HG02588 (cell line): ENCODE measurements around the gene HPRT1.

Source experiments
- ATAC-seq: cut with Tn5 transposase; IDR thresholded peaks from one replicate; pipeline ENCODE4 v1.9.1; 2021; ENCODE audit warnings: mild to moderate bottlenecking, moderate library complexity; ENCODE audit not compliant: unreplicated experiment

Gene HPRT1

GRCh38 chrX:134472041-134472440 is 12.1 kb downstream of the HPRT1 start:
- no peak for ATAC-seq

DNA sequence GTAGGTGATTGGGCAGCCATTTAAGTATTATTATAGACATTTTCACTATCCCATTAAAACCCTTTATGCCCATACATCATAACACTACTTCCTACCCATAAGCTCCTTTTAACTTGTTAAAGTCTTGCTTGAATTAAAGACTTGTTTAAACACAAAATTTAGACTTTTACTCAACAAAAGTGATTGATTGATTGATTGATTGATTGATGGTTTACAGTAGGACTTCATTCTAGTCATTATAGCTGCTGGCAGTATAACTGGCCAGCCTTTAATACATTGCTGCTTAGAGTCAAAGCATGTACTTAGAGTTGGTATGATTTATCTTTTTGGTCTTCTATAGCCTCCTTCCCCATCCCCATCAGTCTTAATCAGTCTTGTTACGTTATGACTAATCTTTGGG is 16.3 kb downstream of the HPRT1 start:
- ATAC-seq: no peak

DNA sequence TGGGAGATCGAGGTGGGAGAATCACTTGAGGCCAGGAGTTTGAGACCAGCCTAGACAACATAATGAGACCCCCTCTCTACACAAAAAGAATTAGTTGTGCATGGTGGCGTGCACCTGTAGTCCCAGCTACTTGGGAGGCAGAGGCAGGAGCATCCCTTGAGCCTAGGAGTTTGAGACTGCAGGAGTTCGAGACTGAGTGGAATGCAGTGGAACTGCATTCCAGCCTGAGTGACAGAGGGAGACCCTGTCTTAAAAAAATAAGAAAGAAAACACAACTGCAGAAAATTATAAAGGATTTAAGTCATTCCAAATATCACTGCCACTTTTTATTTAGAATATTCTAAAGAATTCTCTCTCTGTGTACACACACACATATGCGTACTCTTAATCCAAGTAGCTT is 18.4 kb downstream of the HPRT1 start:
- no peak for ATAC-seq

DNA sequence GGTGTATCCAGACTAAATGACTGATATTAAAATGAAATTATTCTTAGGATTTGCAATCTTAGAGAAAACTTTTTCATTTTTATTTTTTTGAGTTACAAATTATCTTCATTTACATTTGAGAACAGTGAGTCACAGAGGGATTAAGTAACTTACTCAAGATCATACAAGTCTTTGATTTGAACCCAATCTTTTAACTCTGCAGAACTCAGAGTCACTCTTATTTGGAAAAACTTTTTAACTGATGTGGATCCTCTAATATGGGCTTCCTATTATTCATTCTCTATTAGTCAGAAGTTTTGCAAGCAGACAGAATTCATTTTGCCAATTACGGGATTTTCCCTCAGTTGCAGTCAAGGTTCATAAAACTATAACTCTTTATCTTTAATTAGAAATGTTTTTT is 20.1 kb downstream of the HPRT1 start:
- no peak for ATAC-seq

- ATAC-seq: no peak
Observed at GRCh38 chrX:134481339-134481738, 21.4 kb downstream of the HPRT1 start.

GRCh38 chrX:134482371-134482770 is 22.4 kb downstream of the HPRT1 start:
- no peak for ATAC-seq

GRCh38 chrX:134484039-134484438 is 24.1 kb downstream of the HPRT1 start:
- ATAC-seq: no peak

DNA sequence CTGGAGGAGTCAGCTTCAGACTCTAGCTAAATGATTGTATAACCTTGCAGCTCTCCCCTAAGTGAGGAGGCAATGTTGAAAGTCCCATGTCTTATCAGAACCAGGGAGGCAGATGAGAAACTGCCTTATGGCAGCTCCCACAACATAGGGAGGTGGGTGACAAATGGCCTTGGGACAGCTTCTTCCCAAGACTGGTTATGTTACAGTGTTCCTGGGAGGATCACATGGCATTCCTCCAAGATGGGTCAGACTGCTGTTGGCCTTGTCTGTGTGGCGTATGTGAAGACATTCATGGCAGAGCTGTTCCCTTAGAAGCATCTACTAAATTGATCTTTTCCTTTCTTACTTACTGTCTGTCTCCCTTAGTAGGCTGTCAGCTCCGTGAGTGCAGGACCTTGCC is 42.0 kb downstream of the HPRT1 start:
- no peak for ATAC-seq

DNA sequence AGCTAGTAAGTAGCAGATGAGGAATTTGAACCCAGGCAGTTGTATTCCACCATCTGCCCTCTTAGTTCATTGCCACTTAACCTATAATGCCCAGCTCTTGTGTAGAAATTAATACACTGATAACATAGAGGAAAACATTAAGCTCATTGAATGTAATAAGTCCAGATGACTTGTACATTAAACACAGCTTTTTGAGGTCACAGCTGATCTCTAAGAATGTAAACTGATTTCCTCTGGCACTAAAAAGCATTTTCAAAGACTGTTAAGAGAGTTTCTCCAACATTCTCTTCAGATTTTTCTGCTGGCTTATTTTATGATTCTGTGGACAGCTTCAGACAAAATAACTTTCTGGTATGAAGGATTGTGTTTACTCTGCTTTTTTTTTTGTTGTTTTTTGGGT is 42.7 kb downstream of the HPRT1 start:
- no peak for ATAC-seq

DNA sequence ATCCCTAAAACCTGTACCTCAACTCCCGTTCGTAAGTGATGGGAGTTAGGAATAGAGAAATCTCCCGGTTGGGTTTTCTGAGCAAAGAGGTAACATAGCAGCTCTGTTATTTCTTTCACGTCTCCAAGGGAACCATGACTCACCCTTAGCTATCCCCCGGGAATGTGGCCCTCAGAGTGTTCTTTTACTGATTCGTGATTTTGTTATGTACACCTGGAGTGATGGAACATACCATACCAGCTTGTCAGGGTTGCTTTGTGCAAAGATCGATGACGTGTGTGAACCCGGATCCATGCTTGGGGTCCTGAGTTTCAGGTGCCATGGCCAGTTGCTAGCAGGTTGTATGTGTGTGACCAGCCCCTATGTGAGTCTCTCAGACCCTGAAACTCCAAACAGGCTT is 52.6 kb downstream of the HPRT1 start:
- ATAC-seq: no peak

- ATAC-seq: no peak
Observed at GRCh38 chrX:134513091-134513490, 53.1 kb downstream of the HPRT1 start.

DNA sequence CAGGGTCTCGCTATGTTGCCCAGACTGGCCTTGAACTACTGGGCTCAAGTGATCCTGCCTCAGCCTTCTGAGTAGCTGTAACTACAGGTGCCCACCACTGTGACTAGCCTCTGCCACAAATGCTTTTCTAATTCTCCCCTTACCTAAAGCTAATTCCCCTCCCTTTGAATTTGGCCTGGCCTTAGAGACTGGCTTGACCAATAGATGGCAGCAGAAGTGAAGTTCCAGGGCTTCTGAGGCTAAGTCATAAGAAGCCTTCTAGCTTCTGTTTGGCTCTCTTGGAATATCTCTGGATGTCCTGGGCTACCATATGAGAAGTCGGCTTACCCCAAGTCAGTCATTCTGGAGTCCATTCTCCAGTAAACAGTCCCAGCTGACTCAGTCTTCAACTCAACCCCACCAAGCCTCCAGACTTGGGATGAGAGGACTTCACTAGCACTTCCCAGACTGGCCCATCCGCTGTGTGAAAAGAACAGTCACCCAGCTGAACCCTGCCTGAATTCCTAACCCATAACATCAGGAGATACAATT is 61.0 kb downstream of the HPRT1 start:
- ATAC-seq: no peak

- no peak for ATAC-seq
Observed at GRCh38 chrX:134524181-134524580, 64.2 kb downstream of the HPRT1 start.

- ATAC-seq: no peak
Observed at GRCh38 chrX:134525086-134525792, 65.3 kb downstream of the HPRT1 start.

- no peak for ATAC-seq
Observed at GRCh38 chrX:134526399-134526798, 66.4 kb downstream of the HPRT1 start.

DNA sequence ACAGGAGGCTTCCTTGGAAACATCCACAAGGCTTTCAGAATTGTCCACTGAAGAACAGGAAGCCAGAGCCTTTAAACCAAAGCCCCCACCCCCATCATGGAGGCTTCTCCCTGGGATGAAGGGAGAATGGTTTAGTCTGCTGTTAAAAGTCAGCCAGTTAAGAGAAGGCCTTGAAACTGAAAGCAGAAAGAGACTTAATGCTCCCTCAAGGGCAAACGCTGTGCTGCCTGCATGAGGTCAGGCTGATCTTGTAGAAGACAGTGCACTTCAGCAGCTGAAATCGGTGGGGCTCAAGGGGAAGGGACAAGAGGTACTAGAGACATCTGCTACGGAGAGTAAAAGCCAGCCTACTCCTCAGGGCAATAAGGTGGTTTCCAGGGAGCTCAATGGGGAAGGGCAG is 69.0 kb downstream of the HPRT1 start:
- ATAC-seq: no peak

GRCh38 chrX:134529481-134529880 is 69.5 kb downstream of the HPRT1 start:
- no peak for ATAC-seq

GRCh38 chrX:134530845-134531244 is 70.9 kb downstream of the HPRT1 start:
- no peak for ATAC-seq

DNA sequence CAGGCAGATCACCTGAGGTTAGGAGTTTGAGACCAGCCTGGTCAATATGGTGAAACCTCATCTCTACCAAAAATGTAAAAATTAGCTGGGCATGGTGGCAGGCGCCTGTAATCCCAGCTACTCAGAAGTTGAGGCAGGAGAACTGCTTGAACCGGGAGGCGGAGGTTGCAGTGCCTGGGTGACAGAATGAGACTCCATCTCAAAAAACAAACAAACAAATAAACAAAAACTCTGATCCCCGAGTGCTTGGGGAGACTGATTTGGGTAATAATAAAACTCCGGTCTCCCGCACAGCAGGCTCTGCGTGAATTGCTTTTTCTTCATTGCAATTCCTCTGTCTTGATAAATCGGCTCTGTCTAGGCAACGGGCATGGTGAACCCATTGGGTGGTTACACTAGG is 73.4 kb downstream of the HPRT1 start:
- no peak for ATAC-seq

DNA sequence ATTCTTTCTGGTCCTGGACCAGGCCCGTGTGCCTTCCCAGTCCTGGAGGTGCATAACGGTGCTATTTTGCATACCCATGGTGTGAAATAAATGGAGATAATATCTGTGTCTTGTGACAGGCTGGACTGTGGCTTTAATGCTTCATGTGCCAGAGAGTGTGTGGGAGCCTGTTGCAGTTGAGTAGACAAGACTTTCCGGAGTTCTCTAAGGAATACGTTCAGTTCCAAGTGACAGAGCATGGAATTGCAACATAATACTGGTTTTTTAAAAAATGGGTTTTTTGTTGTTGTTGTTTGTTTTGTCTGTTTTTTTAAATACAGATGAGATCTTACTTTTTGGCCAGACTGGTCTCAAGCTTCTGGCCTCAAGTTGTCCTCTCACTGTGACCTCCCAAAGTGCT is 74.0 kb downstream of the HPRT1 start:
- ATAC-seq: no peak

DNA sequence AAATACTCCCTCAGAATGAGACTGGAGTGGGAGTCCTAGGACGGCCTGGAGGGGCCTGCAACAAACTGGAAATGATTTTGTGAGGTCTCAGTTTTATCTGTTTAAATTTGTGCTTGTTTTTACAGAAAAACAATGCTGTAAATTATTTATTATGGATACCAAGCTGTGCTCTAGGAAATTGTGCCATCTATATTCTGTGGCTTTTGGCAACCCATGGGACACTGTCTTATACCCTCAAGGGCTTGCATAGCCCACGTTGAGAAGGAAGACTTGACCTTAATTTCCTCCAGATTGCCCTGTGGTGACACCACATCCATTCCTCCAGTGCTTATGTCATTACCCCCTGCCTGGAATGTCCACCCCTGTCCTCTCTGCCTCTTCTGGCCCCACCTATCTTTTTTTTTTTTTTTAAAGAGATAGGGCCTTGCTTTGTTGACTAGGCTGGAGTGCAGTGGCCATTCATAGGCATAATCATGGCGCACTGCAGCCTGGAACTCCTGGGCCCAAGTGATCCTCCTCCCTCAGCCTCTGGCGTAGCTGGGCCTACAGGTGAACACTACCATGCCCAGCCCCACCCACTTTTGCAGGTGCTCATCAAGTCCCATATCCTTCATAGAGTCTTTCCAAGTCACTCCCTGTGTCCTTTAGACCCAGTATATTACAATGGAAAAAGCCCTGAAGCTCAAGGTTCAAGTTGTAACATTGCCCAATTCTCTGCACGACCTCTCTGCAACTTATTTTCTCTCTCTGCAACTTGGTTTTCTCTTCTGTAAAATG is 77.4 kb downstream of the HPRT1 start:
- ATAC-seq: no peak

- no peak for ATAC-seq
Observed at GRCh38 chrX:134538316-134538715, 78.4 kb downstream of the HPRT1 start.
